GM18907 (cell line): ENCODE results near the gene KBTBD4.

Experiments used
- ATAC-seq: cut with Tn5 transposase; IDR thresholded peaks from one replicate; pipeline ENCODE4 v1.9.1; 2021; ENCODE audit warnings: mild to moderate bottlenecking, moderate library complexity; ENCODE audit not compliant: unreplicated experiment

KBTBD4 gene

GRCh38 chr11:47591764-47592163 is 13.0 kb upstream of the KBTBD4 start:
- no peak for ATAC-seq

GRCh38 chr11:47589977-47590861 is 11.4 kb upstream of the KBTBD4 start:
- ATAC-seq = no peak

GRCh38 chr11:47589584-47589976 is 10.8 kb upstream of the KBTBD4 start:
- ATAC-seq = no peak

GRCh38 chr11:47589118-47589517 is 10.3 kb upstream of the KBTBD4 start:
- no peak for ATAC-seq

GRCh38 chr11:47587723-47588326 is 9.1 kb upstream of the KBTBD4 start:
- ATAC-seq = no peak

- no peak for ATAC-seq
These were observed 8.4 kb upstream of the KBTBD4 start for GRCh38 chr11:47587039-47587716.

- no peak for ATAC-seq
These were observed 7.5 kb upstream of the KBTBD4 start, which contains the start of gene FAM180B for GRCh38 chr11:47586098-47586855. FAM180B (plus strand) TSS chr11:47586678; CDS start chr11:47586769, 91 bp downstream.

GRCh38 chr11:47583844-47584243 is 5.1 kb upstream of the KBTBD4 start:
- ATAC-seq = no peak

GRCh38 chr11:47577460-47578041 is 1.2 kb downstream of the KBTBD4 start:
- no peak for ATAC-seq

- no peak for ATAC-seq
These were observed 5.4 kb downstream of the KBTBD4 start for GRCh38 chr11:47573321-47573720.

- ATAC-seq = no peak
These were observed 6.0 kb downstream of the KBTBD4 start for GRCh38 chr11:47572715-47573255.

GRCh38 chr11:47571895-47572294 is 6.9 kb downstream of the KBTBD4 start:
- ATAC-seq = no peak

GRCh38 chr11:47571357-47571729 is 7.4 kb downstream of the KBTBD4 start:
- no peak for ATAC-seq

- no peak for ATAC-seq
These were observed 8.0 kb downstream of the KBTBD4 start for GRCh38 chr11:47570651-47571356.

GRCh38 chr11:47569646-47570045 is 9.1 kb downstream of the KBTBD4 start:
- no peak for ATAC-seq

- peak; percentile 6 for ATAC-seq
These were observed 12.5 kb downstream of the KBTBD4 start for GRCh38 chr11:47566149-47566698.

GRCh38 chr11:47565340-47566148 is 13.2 kb downstream of the KBTBD4 start, which contains the start of gene PTPMT1:
PTPMT1 (plus strand) TSS chr11:47565599; CDS start chr11:47565623, 24 bp downstream.
- peak; percentile 90 for ATAC-seq

- ATAC-seq = no peak
These were observed 13.8 kb downstream of the KBTBD4 start for GRCh38 chr11:47564933-47565339.
